Measurements from ENCODE around the gene PRIMA1. TPM values are rescaled to one million over a fixed set of nuclear protein-coding genes. Genes with fewer than 3 reads are reported as not detected.

Gene PRIMA1
- total RNA-seq, 2 experiments from 2014 or later, result not detected

DNA sequence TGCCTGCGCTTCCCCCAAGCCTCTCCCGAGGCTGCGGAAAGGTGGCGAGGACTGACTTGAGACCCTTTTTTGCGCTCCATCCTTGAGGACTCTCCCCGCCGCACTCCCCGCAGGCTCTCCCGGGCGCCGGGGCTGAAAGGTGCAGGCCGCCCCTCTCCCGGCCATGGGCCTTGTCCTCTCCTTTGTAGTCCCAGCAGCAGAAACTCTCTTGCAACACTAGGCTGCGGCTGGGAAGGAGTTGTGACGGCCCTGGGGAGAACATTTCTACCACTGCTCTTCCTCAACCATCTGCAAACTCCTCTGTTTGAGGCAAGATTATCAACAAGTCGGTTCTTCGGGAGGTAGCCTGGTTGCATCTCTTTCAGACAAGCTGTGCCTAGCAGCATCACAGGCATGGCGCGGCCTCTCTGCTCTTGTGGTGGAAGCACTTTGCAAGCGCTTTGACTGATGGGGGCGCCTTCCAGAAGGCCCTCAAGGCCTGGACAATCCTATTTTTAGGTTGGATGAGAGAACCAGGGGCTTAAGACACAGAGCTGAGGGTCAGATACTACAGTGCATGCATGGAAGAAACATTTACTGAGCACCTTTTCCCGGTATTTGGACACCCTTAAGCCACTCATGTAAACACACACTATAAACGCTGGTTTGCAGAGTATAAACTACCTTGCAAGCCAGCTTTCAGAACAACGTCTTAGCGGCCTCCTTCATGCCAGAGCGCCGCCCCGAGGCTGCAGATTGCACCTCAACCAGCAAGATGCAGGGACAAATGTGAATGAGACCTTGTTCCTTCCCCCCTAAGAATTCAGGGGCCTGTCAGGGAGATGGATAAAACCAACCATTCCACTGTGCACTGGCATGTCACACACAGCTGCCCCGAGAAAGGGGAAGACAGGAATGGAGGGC, 1.2 kb upstream of the PRIMA1 start:
- Mint-ChIP-seq H3K4me1 (peaks cover 2% of the 10 kb centered on the region), H3K27ac (no peak overlapping the region), H3K36me3 (no peaks in the 10 kb centered on the region), H3K4me3 (no peak overlapping the region), H3K9me3 (ENCODE audit: low read depth) (no peaks in the 10 kb centered on the region), H3K27me3 (peaks cover 71% of the 10 kb centered on the region)
- ATAC-seq, result no peak
- CTCF ChIA-PET, result no interaction called here
- DNase-seq, result no peak

DNA sequence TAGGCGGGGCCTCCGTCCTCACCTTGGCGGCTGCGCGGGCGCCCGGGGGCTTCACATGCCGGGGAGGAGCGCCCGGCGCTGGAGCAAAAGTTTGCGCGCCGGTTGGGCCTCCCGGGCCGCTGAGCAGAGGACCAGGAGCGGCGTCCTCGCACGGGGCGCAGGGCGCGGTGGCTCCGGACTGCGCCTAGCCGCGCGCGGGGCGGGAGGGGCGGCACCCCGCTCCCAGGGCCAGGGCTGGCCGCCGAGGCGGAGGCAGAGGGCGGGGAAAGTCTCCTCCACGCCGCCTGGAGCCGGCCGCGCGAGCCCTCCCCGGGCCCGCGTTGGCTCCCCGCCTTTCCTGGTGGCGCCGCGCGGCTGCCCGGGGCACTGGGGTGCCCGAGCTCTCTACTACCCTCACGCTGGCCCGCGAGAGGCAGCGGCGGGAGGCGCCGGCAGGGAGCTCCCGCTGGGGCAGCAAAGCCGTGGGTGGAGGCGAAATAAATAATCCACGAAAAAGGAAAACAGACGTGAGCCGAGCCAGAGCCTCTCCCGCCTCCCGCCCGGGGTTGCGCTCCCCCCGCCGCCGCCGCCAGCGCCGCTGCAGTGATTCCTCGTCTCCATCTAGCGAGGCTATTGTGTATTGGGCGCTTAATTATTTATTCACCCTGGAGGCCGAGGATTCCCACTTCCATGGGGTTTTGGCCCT, 400 bp upstream of the PRIMA1 start:
- H3K27me3 Mint-ChIP-seq, result peaks cover 71% of the 10 kb centered on the region
- DNase-seq (no peak), ATAC-seq (no peak)
- no peak overlapping the region for H3K27ac Mint-ChIP-seq
- peaks cover 2% of the 10 kb centered on the region for H3K4me1 Mint-ChIP-seq
- CTCF ChIA-PET, result no interaction called here
- H3K4me3 Mint-ChIP-seq, result no peak overlapping the region
- H3K9me3 Mint-ChIP-seq (ENCODE audit: low read depth), result no peaks in the 10 kb centered on the region
- no peaks in the 10 kb centered on the region for H3K36me3 Mint-ChIP-seq

DNA sequence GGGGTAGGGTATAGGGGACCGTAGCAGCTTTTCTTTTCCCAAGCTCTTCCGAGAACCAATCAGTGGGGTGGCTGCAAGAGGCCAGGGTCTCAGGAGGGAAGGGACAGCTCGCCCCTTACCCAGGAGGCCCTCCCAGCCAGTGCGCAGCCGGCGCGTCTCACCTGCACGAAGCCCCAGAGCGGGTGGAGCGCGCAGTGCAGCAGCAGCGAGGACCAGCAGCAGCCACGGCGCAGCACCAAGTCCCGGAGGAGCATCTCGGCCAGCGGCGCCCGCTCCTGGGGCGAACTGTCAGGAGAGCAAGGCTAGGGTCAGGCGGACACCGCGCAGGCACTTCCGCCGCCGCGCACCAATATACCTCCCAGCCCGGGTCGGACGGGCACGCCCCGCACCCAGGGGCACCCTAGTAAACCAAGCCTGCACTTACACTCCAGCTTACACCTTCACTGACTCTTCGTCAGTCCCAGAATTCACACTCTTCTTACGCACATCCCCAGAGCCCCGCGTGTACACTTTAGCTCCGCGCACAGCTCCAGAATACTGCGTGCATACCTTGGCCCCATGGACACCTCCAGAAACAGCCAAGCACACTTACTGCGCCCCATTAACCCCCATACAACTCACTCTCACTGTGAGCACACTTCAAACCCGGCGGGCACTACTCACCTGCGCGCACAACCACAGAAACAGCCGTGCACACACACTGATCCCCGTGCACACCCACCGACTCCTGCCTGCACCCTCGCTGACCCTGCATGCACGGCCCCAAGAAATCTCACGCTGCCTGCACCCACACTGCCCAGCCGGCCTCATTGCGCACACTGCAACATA, 606 bp downstream of the PRIMA1 start:
- Mint-ChIP-seq H3K4me3 (no peak overlapping the region), H3K36me3 (no peaks in the 10 kb centered on the region), H3K27me3 (peaks cover 72% of the 10 kb centered on the region), H3K9me3 (ENCODE audit: low read depth) (no peaks in the 10 kb centered on the region), H3K27ac (no peak overlapping the region), H3K4me1 (peaks cover 2% of the 10 kb centered on the region)
- no peak for ATAC-seq
- no peak for DNase-seq
- CTCF ChIA-PET, result no interaction called here

DNA sequence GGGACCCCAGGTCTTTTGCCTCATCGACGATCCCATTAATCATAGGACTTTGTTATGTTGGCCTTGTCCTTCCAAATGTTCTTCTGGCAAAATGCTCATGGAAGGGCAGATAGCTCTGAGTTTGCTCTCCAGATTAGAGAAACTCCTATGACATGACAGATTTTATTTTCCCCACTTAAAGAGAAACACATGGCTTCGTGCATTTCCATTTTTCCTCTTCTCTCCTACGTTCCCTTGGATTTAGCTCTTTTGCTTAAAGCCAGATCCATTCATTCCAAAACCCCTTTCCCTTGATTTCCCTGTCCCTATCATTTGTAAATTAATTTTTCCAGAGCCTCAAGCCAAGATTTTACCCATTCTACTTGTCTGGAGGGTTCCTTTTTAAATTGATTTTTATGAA, 2.9 kb downstream of the PRIMA1 start:
- CTCF ChIA-PET, result no interaction called here
- H3K36me3 Mint-ChIP-seq, result no peaks in the 10 kb centered on the region
- DNase-seq (no peak), ATAC-seq (no peak)
- no peak overlapping the region for H3K27ac Mint-ChIP-seq
- H3K4me1 Mint-ChIP-seq, result peaks cover 2% of the 10 kb centered on the region
- H3K4me3 Mint-ChIP-seq, result no peak overlapping the region
- peaks cover 56% of the 10 kb centered on the region for H3K27me3 Mint-ChIP-seq
- no peaks in the 10 kb centered on the region for H3K9me3 Mint-ChIP-seq (ENCODE audit: low read depth)

DNA sequence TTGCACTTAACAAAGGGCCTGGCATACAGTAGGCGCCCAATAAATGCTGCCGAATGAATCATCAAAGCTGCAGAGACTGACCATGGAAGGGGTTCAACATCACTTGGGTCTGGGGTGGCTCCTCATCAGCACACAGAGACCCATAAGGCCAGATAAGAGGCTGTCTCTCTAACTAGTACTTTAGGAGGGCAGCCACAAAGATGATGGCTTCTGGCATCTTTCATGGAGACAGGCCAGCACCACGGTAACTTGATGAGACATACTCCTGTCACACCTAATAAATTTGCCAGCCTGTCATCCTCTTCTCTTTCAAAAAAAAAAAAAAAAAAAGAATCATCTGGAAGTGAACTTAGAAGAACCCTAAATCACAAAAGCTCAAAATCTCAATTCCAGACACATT, 3.4 kb downstream of the PRIMA1 start:
- peaks cover 50% of the 10 kb centered on the region for H3K27me3 Mint-ChIP-seq
- H3K36me3 Mint-ChIP-seq, result no peaks in the 10 kb centered on the region
- no peak for DNase-seq
- peaks cover 2% of the 10 kb centered on the region for H3K4me1 Mint-ChIP-seq
- H3K27ac Mint-ChIP-seq, result no peak overlapping the region
- no peak overlapping the region for H3K4me3 Mint-ChIP-seq
- no peak for ATAC-seq
- H3K9me3 Mint-ChIP-seq (ENCODE audit: low read depth), result no peaks in the 10 kb centered on the region
- CTCF ChIA-PET, result no interaction called here

DNA sequence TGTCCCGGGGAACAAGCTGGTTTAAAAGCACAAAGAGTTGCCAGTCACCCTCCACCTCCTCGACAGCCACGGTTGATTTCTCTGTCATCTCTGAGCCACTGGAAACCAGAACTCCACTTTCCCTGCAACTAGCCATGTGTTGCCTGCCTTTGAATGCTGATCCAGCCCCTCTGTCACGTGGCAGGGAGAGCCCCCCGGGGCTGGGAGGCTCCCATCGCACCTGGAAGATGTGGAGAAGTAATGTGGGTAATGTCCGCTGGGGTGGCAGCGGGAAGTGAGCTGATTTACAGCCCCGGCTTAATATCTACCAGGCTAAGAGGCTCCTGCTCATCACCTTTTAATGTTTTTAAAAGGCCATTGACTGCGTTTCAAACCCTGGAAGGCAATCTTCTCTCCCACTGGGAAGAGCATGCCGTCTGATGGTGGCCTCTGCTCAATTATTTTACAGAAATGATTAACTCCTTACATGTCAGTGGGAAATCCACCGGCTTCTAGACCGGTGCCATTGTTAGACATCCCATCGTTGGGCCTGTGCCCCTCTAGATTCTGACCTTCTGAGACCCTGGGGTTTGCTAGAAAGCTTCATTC, 7.4 kb downstream of the PRIMA1 start:
- no peak for DNase-seq
- no peak for ATAC-seq
- CTCF ChIA-PET, result no interaction called here
- peaks cover 16% of the 10 kb centered on the region for H3K27me3 Mint-ChIP-seq
- H3K4me3 Mint-ChIP-seq, result no peak overlapping the region
- no peaks in the 10 kb centered on the region for H3K4me1 Mint-ChIP-seq
- no peaks in the 10 kb centered on the region for H3K36me3 Mint-ChIP-seq
- H3K9me3 Mint-ChIP-seq (ENCODE audit: low read depth), result no peaks in the 10 kb centered on the region
- H3K27ac Mint-ChIP-seq, result no peak overlapping the region

DNA sequence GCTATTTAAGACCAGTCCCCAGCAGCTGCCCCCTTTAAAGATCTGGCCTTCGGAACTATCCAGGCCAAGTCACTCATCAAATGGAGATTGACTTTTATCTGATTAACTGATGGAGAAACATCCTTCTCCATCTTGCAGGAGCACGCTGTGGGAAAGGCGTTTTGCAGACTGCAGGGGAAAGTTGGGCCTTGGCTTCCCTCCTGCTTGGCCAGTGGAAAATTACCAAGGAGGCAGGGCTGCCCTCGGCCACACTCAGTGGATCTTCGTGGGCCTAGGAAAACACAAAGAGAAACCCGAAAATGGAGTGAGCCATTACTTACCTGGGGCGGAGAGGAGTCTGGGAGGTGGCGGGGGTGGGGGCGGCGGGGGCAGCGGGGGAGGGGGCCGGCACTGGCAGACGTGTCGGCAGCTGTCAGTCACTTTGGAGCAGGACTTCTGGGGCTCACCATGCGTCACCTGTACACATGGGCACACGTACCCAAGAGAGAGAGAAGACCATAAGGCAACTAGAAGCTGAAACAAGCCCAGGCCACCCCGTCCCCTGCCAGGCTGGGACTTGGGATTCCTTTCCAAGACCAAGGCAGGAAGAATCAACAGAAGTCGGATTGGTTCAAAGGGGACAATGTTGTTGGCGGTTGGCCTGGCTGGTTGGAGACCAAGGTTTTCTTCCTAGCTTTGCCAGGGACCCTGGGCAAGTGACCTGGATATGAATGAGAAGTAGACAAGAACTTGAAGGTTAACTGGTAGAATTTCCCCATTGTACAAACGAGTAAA, 9.2 kb downstream of the PRIMA1 start:
- DNase-seq (no peak), ATAC-seq (no peak)
- Mint-ChIP-seq H3K27me3 (peaks cover 4% of the 10 kb centered on the region), H3K27ac (no peak overlapping the region), H3K9me3 (ENCODE audit: low read depth) (no peaks in the 10 kb centered on the region), H3K36me3 (no peaks in the 10 kb centered on the region), H3K4me1 (no peaks in the 10 kb centered on the region), H3K4me3 (no peak overlapping the region)
- CTCF ChIA-PET, result no interaction called here

DNA sequence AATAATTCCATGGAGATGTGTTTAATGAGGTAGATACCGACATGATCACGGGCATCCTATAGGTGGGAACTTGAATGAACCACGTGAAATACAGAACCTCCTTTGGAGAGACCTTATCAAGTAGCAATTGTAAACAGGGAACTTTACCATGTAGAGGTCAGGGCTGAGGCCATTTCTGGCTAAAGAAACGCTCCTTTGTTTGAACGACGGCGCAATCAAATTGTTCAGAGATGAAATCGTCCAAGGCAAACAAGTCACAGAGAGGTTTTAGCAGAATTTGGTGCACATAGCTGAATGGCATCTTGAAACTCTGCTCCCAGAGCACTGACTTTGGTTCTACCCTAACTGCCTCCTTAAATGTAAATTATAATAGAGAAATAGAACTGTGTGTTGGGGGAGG, 9.8 kb downstream of the PRIMA1 start:
- no peak for ATAC-seq
- CTCF ChIA-PET, result no interaction called here
- no peaks in the 10 kb centered on the region for H3K27me3 Mint-ChIP-seq
- H3K4me3 Mint-ChIP-seq, result no peak overlapping the region
- no peaks in the 10 kb centered on the region for H3K9me3 Mint-ChIP-seq (ENCODE audit: low read depth)
- H3K4me1 Mint-ChIP-seq, result no peaks in the 10 kb centered on the region
- no peaks in the 10 kb centered on the region for H3K36me3 Mint-ChIP-seq
- no peak for DNase-seq
- H3K27ac Mint-ChIP-seq, result no peak overlapping the region

DNA sequence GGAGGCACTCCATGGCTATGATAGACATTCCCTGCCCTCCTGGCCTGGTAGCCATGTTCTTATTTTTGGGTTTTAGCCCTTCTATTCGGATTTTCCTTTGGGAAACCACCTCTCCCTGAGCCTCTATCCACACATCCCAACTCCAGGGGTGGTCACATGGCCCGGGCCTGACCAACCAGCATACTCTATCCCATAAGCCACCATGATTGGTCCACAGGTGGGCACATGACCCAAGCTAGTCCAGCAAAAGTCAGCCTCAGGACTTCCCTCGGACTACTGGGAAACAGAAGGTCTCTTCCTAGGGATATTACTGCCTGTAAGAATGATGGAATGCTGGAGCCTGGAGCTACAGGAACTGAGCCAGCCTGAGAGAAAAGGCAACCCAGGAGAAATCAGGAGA, 12.5 kb downstream of the PRIMA1 start:
- no peaks in the 10 kb centered on the region for H3K9me3 Mint-ChIP-seq (ENCODE audit: low read depth)
- H3K27me3 Mint-ChIP-seq, result no peaks in the 10 kb centered on the region
- ATAC-seq (no peak), DNase-seq (no peak)
- CTCF ChIA-PET, result no interaction called here
- no peak overlapping the region for H3K27ac Mint-ChIP-seq
- no peak overlapping the region for H3K4me3 Mint-ChIP-seq
- no peaks in the 10 kb centered on the region for H3K36me3 Mint-ChIP-seq
- H3K4me1 Mint-ChIP-seq, result no peaks in the 10 kb centered on the region

DNA sequence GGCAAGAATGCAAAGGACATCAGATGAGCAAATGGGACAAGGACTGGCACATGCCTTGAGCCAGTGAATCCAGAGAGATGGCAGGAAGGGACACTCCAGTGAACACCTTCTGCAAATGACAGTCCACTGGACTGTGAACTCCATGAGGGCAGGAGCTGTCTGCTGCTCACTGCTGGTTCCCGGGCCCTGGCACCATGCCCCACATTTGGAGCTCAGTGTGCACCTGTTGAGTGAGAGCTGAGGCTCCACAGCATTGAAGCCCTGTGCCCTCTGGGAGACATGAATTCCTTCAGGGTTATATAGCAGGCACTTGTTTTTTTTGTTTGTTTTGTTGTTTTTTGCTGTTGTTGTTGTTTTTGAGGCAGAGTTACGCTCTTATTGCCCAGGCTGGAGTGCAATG, 13.1 kb downstream of the PRIMA1 start:
- Mint-ChIP-seq H3K9me3 (ENCODE audit: low read depth) (no peaks in the 10 kb centered on the region), H3K27ac (no peak overlapping the region), H3K36me3 (no peaks in the 10 kb centered on the region), H3K27me3 (no peaks in the 10 kb centered on the region), H3K4me1 (no peaks in the 10 kb centered on the region), H3K4me3 (no peak overlapping the region)
- CTCF ChIA-PET, result no interaction called here
- DNase-seq (no peak), ATAC-seq (no peak)

DNA sequence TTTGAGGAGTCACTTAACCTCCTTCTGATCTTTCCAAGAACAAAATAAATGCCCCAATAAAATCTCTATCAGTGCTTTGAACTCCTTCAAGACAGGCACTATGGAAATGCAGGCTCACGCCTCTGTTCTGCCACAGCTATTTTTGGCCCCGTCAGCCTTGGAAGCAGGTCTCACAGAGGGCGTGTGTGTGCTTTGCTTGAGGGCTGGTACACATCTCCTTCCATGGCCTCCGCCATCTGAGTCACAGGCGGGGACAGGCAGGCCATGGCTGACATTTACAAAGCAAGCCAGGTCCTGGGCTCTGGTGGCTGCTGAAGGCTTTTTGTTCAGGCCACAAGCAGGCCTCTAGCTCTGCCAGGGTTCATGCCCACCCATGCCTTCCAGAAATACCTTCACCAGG, 16.0 kb downstream of the PRIMA1 start:
- Mint-ChIP-seq H3K36me3 (no peaks in the 10 kb centered on the region), H3K4me1 (no peaks in the 10 kb centered on the region)
- CTCF ChIA-PET, result no interaction called here

DNA sequence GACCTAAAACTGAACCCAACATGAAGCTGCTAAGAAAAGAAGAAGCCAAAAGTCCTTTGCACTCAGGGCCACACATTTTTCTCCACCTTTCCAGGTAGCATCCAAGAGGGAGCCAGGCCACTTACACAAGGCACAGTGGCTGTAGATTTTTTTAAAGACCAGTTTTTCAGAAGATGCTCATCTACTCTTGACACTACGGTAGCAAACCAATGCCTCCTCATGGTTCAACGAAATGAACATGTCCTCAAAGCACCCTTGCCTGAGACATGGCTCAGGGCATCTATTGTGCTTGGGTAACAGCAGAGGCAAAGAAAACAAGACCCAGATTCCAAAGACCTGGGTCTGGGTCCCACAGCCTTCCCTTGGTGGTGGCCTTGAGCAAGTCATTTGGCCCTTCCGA, 22.3 kb downstream of the PRIMA1 start:
- no peaks in the 10 kb centered on the region for H3K4me1 Mint-ChIP-seq
- H3K4me3 Mint-ChIP-seq, result no peak overlapping the region
- CTCF ChIA-PET, result no interaction called here
- ATAC-seq (no peak), DNase-seq (no peak)
- H3K27ac Mint-ChIP-seq, result no peak overlapping the region
- no peaks in the 10 kb centered on the region for H3K36me3 Mint-ChIP-seq
- H3K27me3 Mint-ChIP-seq, result peaks cover 11% of the 10 kb centered on the region
- H3K9me3 Mint-ChIP-seq (ENCODE audit: low read depth), result no peaks in the 10 kb centered on the region

More for the DNA sequence above, 16.0 kb downstream of the PRIMA1 start:
- no peak overlapping the region for H3K27ac Mint-ChIP-seq
- no peaks in the 10 kb centered on the region for H3K27me3 Mint-ChIP-seq
- ATAC-seq, result no peak
- H3K9me3 Mint-ChIP-seq (ENCODE audit: low read depth), result no peaks in the 10 kb centered on the region
- no peak for DNase-seq
- no peak overlapping the region for H3K4me3 Mint-ChIP-seq

DNA sequence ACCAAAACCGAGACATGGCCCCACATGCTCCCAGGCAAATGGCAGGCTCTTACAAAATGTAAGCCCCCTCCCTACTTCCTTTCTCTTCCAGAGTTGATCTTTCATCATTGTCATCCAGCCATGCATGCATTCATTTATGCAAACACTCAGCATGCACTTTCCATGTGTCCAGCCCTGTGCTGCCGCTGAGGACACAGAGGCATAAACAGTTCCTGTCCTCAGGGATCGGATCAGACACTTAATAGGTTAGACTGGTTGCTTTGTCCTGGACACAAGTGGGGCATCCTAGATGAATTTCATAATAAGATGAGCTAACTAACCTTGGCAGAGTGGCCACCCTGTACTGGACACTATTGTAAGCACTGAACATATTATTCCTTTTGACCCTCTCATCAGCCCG, 23.1 kb downstream of the PRIMA1 start:
- no peak overlapping the region for H3K4me3 Mint-ChIP-seq
- DNase-seq (no peak), ATAC-seq (no peak)
- no peaks in the 10 kb centered on the region for H3K4me1 Mint-ChIP-seq
- CTCF ChIA-PET, result no interaction called here
- no peak overlapping the region for H3K27ac Mint-ChIP-seq
- peaks cover 14% of the 10 kb centered on the region for H3K27me3 Mint-ChIP-seq
- H3K36me3 Mint-ChIP-seq, result no peaks in the 10 kb centered on the region
- no peaks in the 10 kb centered on the region for H3K9me3 Mint-ChIP-seq (ENCODE audit: low read depth)

All from activated CD8-positive, alpha-beta memory T cell treated with anti-CD3 and anti-CD28 coated beads, Interleukin-2, amount 10 ng/mL, durations not matched to agents 7 days and 5 days (primary cell).